ENCODE results near the gene NRARP. TPM values are rescaled to one million over a fixed set of nuclear protein-coding genes. Genes with fewer than 3 reads are reported as not detected.

The NRARP gene
- total and polyA plus RNA-seq, 2 experiments from 2014 or later, result 8.7 to 16.5 TPM

DNA sequence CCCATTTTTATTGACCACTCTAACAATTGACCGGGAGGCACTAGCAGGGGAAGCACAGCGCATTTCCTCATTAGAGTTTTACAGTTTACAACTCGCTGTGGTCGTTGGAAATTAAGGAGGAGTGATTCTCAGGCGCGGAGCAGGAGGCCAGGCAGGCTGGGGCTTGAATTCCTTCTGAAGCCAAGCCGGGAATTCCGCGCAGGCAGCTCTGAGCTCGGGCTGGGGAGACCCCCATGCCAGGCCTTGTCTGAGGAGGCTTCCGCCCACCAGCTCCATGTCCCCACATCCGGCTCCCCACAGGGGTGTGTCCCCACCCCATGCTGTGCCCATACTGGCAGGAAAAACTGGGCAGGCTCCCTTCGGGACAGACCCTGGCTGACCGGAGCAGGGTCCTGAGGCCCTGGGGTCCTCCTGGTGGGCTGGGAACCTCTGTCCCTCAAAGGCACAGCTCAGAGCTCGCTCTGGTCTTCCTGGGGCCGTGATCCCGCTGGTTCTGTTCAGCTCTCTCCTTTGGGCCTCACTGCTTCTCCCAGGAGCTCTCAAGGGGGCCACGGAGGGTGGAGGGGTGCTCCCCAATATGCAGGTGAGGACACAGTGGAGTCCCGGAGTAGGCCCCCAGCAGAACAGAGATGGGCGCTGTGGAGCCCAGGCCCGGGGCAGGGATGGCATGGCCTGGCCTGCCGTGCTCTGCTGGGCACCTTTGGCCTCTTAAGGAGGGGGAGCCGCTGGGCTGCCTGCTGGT lies 1.3 kb upstream of the NRARP start:
- H3K4me1 ChIP-seq (ENCODE audit: low read depth), result peaks cover 19% of the 10 kb centered on the region

DNA sequence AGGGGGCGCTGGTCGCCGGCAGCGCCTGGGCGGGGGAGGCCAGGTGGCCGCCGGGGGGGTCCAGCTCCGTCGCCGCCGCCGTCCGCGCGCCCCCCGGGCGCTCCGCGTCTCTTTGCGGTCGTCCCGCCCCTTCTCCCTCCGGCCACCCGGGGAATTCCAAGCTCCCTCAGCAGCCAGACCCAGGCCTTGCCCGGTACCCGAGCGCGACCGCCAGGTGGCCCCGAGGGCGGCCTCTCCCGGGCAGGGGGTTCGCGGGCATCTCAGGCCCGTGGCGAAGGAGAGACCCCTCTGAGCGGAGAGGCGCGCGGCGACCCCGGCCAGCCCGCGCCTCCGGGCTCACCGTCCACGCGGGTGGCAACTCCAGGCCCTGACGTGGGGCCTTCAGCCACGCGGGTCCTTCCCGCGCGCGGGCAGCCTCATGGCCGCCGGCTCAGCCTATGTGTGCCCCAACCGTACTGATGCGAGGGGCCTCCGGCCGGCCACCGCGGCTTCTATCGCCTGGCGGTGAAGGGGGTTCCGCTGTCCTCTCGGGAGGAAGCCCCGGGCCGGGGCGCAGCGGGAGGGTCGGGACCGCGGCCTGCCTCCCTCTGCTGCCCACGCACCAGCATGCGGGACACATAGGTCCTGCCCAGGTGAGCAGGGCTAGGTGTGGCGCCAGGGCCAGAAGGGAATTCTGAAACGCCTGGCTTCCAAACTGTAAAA lies 529 bp upstream of the NRARP start:
- peak overlapping the region; percentile 24 for H3K4me3 ChIP-seq
- H3K36me3 ChIP-seq, result no peaks in the 10 kb centered on the region
- H3K4me1 ChIP-seq (ENCODE audit: low read depth), result peaks cover 14% of the 10 kb centered on the region
- TF ChIP-seq, protein P1, sequence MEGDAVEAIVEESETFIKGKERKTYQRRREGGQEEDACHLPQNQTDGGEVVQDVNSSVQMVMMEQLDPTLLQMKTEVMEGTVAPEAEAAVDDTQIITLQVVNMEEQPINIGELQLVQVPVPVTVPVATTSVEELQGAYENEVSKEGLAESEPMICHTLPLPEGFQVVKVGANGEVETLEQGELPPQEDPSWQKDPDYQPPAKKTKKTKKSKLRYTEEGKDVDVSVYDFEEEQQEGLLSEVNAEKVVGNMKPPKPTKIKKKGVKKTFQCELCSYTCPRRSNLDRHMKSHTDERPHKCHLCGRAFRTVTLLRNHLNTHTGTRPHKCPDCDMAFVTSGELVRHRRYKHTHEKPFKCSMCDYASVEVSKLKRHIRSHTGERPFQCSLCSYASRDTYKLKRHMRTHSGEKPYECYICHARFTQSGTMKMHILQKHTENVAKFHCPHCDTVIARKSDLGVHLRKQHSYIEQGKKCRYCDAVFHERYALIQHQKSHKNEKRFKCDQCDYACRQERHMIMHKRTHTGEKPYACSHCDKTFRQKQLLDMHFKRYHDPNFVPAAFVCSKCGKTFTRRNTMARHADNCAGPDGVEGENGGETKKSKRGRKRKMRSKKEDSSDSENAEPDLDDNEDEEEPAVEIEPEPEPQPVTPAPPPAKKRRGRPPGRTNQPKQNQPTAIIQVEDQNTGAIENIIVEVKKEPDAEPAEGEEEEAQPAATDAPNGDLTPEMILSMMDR (IDR thresholded peaks at IDR 0.05; ENCODE audit: low read depth, low read length), result peak; percentile 66
- peaks cover 20% of the 10 kb centered on the region for H3K27me3 ChIP-seq
- H3K9me3 ChIP-seq (ENCODE audit: low read depth), result no peaks in the 10 kb centered on the region
- no peak overlapping the region for H3K27ac ChIP-seq
- DNase-seq (ENCODE audit: low read depth in 1 of 2, low spot score in 1 of 2), result peak in 1 of 2 donors; percentile 70

More for the DNA sequence above, 1.3 kb upstream of the NRARP start:
- Histone ChIP-seq H3K4me3 (no peak overlapping the region), H3K27ac (no peak overlapping the region), H3K27me3 (peaks cover 13% of the 10 kb centered on the region), H3K36me3 (no peaks in the 10 kb centered on the region), H3K9me3 (ENCODE audit: low read depth) (no peaks in the 10 kb centered on the region)
- no peak for DNase-seq (ENCODE audit: low read depth in 1 of 2, low spot score in 1 of 2)
- TF ChIP-seq, protein P1 (IDR thresholded peaks at IDR 0.05; ENCODE audit: low read depth, low read length), result no peak

DNA sequence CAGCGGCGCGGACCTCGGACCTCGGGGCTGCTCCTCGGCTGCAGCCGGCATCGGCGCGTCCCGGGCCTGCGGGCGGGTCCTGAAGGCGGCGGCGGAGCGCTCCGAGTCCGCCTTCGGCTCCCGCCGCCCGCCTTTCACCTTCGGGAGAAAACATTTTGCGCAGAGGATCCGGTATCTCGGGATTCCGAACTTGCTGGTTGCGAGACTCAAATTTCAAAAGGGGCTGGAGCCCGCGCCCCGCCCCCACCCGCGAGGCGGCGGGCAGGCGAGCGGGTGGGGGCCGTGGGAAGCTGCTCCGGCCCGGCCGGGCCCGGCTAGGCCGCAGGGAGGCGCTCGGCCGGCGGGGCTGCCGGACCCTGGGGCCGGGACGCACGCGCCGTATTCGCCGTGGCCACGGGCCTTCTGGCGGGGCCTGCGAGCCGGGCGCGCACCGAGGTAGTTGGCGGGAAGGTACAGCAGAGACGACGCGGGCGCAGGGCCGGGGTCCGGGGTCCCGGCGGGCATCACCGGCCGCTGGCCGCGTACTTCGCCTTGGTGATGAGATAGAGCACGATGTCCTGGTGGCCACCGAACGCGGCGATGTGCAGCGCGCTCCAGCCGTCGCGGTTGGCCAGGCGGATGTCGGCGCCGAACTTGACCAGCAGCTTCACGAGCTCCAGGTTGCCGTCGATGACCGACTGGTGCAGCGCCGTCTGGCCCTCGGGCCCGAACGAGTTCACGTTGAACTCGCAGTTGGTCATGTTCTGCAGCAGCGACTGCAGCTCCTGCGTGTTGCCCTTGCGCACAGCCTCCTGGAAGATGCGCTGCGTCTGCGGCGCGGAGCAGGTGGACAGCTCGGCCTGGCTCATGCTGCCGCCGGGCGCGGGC lies 757 bp downstream of the NRARP start:
- TF ChIP-seq, protein P1 (IDR thresholded peaks at IDR 0.05; ENCODE audit: low read depth, low read length), result no peak
- H3K36me3 ChIP-seq, result no peaks in the 10 kb centered on the region
- H3K27ac ChIP-seq, result peak overlapping the region; percentile 47
- H3K4me3 ChIP-seq, result peak overlapping the region; percentile 60
- H3K4me1 ChIP-seq (ENCODE audit: low read depth), result peaks cover 14% of the 10 kb centered on the region
- peak; percentile 74 to 84 for DNase-seq (ENCODE audit: low read depth in 1 of 2, low spot score in 1 of 2)
- peaks cover 33% of the 10 kb centered on the region for H3K27me3 ChIP-seq
- H3K9me3 ChIP-seq (ENCODE audit: low read depth), result no peaks in the 10 kb centered on the region

DNA sequence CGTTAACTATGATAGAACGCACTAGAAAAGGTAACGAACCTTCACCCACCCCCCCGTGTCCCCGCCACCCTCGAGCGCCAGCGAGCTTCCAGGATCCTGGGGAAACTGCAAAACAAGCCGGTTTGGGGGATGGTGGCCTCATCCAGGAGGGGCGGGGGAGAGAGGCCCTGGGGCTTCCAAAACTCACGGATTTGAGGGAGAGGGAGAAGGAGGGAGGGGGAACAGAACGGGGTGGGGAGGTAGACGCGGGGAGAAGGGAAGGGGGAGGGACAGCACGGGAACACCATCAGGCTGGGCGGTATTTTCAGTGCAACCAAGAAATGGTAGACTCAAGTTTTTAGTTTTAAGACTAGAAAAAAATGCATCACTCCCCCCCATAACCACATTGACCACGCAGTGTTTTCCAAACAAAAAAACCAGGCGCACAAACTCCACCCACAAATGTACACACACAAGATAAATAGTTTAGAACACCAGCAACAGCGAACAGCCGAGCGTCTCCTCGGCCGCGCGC lies 1.4 kb downstream of the NRARP start:
- Histone ChIP-seq H3K27me3 (peaks cover 40% of the 10 kb centered on the region), H3K4me1 (ENCODE audit: low read depth) (peaks cover 14% of the 10 kb centered on the region), H3K27ac (peak overlapping the region; percentile 47), H3K36me3 (no peaks in the 10 kb centered on the region), H3K9me3 (ENCODE audit: low read depth) (no peaks in the 10 kb centered on the region), H3K4me3 (peak overlapping the region; percentile 60)
- TF ChIP-seq, protein P1 (IDR thresholded peaks at IDR 0.05; ENCODE audit: low read depth, low read length), result no peak
- DNase-seq (ENCODE audit: low read depth in 1 of 2, low spot score in 1 of 2), result peak in 1 of 2 donors; percentile 39

DNA sequence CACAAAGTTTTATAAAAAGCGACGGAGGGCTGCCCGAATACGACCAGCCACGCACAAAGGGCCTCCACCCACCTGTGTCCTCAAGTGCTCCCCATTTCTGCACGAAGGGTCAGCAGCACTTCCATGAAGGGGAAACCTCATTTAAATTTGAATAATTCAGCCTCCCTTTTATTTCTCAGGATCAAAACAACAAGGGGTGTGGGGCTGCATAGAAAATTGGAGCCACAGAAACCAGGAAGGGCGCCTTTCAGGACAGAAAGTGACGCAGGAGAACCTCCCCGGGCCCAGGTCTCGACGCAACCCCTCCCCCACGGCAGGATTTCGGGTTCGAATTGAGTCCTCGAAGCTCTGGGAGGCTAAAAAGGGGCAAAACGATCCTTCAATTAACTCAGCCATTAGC lies 2.1 kb downstream of the NRARP start:
- Histone ChIP-seq H3K27ac (no peak overlapping the region), H3K36me3 (no peaks in the 10 kb centered on the region), H3K4me1 (ENCODE audit: low read depth) (peaks cover 14% of the 10 kb centered on the region), H3K27me3 (peaks cover 46% of the 10 kb centered on the region), H3K9me3 (ENCODE audit: low read depth) (no peaks in the 10 kb centered on the region), H3K4me3 (peak overlapping the region; percentile 60)
- peak in 1 of 2 donors; percentile 53 for DNase-seq (ENCODE audit: low read depth in 1 of 2, low spot score in 1 of 2)
- TF ChIP-seq, protein P1 (IDR thresholded peaks at IDR 0.05; ENCODE audit: low read depth, low read length), result no peak
